ENCODE data around the gene MAPK8IP2.

Gene MAPK8IP2

DNA sequence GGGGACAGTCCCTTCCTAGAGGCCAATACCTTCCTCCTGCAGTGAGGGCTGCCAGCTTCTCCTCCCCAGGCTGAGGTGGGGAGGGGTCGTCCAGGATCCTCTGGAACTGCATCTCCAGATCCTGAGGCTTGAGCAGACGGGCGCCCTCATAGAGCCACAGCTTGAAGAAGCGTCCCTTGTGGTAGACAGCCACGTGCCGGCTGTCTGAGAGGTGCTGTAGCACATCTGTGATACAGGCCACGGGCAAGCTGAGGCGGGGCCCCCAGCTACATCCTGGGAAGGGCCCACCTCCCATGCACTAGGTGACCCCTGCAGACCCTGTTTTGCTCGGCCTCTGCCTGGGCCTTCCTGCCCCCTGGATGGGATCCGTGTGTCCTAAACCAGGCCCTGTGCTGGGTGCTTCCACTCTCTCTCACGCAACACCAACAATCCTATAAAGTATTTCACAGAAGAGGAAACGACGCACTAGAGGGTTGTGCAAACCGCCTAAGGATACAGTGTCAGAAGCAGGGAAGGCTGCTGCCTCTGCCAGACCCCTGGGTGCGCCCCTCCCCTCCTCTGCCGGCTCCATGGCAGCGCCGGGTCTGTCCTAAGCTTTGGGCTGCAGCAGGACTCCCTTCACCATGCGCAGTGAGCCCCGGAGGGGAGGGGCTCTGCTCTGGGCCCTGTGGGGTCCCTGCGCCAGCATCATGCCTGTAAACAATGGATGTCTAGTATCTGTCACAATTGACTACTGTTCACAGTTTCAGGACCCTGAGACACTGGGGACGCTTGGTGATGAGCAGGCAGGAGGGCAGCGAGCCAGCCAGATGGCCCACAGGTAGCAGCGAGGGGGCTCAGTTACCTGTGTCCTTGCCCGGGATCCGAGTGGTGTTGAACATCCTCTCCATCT, 26.9 kb upstream of the MAPK8IP2 start:
- DNase-seq = no peak
- in situ Hi-C loops (cut with HindIII; ENCODE audit: low pct_ligation_motif_present, low pct_unique_long_range_greater_than_20kb, low sequenced_read_pairs) = no loop called here

DNA sequence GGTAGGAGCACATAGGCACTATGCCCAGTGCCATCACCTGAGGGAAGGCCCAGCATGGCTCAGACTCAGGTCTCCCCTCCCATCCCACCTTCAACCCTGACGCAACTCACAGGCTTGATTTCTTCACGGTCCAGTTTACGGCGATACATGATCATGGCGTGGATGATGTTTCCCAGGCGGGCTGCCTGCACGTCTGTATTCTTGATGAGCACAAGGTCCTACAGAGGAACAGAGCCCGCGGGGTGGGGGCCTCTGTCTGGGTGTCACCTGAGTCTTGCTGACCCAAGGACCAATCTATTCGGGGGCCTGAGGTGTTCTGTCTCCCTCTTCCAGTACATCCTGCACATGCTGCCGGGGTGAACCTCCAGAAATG, 26.2 kb upstream of the MAPK8IP2 start:
- in situ Hi-C loops (cut with HindIII; ENCODE audit: low pct_ligation_motif_present, low pct_unique_long_range_greater_than_20kb, low sequenced_read_pairs) = no loop called here

DNA sequence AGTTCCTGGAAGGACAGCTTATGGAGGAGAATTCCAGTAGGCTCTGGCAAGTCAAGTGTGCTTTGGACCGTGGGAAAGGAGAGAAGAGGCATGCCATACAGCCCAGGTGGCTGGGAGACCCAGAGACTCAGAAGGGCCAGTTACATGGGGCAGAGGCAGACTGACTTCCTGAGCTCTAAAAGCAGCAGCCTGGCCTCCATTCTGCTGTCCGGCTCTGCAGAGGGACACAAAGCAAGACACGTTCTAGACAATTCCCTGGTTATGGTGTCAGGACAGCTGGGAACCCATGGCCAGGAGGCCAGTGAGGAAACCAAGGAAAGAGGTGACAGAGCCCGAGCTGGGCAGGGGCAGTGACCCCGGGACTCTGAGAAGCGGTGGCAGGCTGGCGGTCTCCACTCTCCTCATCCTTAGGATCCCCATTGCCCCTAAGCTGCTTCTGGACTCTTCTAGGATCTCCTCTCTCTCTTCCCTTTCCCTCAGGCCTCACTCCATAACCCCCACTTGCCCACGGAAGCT, 25.1 kb upstream of the MAPK8IP2 start:
- no peak for DNase-seq
- in situ Hi-C loops (cut with HindIII; ENCODE audit: low pct_ligation_motif_present, low pct_unique_long_range_greater_than_20kb, low sequenced_read_pairs) = no loop called here

More for the DNA sequence above, 26.2 kb upstream of the MAPK8IP2 start:
- no peak for DNase-seq

DNA sequence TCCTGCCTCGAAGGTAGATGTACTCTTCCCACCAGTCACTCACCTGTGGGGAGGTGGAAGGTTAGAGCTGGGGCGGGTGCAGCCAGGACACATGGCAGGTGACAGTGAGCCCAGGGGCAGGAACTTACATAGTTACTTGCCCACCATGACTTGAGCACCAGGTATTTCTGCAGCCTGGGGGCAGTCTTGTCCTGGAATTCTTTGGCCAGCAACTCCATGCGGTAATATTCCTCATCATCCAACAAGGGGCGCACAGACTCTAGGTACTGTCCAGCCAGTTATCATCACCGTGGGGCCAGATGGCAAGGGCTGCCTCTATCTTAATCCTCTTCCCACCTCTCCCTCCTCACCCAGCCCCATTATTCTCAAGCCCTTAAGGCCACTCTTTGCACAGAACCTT, 24.5 kb upstream of the MAPK8IP2 start:
- in situ Hi-C loops (cut with HindIII; ENCODE audit: low pct_ligation_motif_present, low pct_unique_long_range_greater_than_20kb, low sequenced_read_pairs) = no loop called here
- peak; percentile 67 for DNase-seq

DNA sequence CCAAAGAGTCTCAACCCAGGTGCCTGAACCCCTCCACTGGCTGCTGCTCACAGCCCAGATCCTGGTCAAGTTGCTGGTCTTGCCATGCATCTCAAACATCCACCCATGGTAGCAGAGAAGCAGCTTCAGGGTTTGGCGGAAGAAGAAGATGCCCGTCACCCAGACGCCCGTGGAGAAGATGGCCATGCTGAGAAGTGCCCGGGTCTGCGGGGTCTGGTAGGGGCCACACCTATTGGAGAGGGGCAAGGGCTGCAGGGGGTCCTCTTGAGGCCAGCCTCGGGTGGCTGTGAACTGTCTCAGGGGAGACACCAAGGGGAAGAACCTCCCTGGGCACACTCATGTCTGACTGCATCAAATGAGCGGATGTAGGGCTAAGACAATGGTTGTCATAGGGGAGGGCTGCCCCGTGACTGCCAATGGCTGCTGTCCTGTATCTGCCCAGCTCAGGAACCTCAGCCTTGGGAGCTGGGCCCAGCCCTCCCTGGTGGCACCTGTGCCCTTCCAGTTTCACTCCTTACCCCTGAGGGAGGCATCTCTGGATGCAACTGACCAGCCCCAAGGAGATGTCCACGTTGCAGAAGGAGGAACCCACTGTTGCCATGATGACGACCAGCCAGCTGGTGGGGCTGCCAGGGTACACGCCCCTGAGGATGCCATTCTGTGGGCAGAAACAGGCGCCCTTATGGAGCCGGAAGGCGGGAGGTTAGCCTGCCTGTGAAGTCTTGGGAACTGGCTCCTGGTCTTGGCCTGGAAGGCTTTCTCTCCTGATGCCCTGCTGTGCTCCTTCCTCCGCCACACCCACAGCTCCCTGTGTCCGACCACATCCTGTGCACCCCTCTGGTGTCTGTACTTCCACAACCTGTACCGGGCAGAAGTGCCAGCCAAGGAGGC, 23.5 kb upstream of the MAPK8IP2 start:
- DNase-seq = no peak
- in situ Hi-C loops (cut with HindIII; ENCODE audit: low pct_ligation_motif_present, low pct_unique_long_range_greater_than_20kb, low sequenced_read_pairs) = no loop called here

DNA sequence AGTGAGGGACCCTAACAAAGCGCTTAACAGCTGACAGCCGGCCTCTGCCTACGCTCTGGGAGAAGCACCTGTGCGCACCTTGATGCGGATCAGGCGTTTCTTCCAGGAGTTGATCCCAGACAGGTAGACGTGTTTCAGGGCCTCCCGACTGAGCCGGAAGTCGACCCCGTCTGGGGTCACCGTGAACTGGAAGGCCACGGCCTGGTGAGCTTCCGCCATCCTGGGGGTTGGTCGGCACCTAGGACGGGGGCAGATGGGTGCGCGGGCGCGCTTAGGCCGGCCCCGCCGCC, 23.0 kb upstream of the MAPK8IP2 start:
- in situ Hi-C loops (cut with HindIII; ENCODE audit: low pct_ligation_motif_present, low pct_unique_long_range_greater_than_20kb, low sequenced_read_pairs) = no loop called here
- no peak for DNase-seq

DNA sequence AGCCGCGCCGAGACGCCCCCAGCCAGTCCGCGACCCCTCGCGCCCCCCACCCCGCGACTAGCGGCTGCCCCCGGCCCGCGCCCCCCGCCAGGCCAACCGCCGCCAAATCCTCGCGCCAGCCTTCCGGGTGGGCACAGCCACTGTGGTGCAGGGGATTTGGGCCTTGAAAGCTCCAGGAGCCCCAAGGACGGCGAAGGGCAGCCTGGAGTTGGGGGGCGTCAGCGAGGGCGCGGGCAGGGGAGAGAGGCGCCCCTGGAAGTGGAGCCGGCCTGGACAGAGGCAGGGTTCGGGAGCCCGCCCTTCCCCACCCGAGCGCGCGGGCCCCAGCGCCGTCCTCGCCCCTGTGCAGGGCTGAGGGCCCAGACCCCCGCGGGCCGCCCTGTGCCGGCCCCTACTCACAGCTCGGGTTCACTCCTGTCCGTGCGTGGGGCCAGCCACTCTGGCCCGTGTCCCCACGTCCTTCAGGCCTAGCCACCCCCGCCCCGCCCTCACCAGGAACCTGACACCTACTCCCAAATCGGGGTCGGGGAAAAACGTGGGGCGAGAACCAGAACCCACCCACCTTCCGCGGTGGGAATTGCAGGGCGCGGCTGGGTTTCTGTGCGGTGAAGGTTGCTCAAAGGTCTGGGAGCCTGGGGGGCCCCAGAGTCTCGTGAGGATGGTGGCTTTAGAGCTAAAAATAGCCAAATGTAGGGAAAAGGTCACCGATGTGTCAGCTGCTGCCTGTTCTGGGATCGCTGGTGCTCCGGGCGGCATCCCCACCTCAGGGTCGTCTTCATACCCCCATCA, 22.4 kb upstream of the MAPK8IP2 start, which contains the start of gene CPT1B:
TSS of gene CPT1B (minus strand) at position 441 of the 789 bp plus-strand sequence. CDS start 512 bp downstream, outside the sequence.
- in situ Hi-C loops (cut with HindIII; ENCODE audit: low pct_ligation_motif_present, low pct_unique_long_range_greater_than_20kb, low sequenced_read_pairs) = no loop called here
- no peak for DNase-seq

DNA sequence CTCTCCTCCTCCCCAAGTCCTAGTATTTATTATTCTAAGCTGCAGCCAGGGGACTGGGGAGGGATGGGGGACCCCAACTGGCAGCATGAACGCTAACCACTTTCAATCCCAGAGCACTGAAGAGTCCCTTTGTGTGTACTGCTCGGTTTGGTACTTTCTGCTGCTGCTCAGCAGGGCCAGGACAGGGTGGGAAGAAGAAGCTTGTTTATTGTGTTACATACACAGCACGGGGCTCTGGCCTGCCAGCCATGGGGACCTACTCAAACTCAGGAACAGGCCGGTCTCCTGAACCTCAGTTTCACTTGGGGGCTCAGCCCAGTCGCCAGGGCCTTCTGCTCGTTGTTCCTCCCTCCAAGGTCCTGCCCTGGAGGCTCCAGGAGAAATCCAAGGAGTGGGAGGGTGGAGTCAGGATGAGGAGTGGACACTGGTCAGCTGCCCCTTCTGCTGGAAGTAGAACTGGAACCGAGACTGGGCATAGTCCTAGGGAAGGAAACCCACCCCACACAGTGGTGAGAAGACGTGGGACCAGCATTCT, 21.8 kb upstream of the MAPK8IP2 start:
- DNase-seq = no peak
- in situ Hi-C loops (cut with HindIII; ENCODE audit: low pct_ligation_motif_present, low pct_unique_long_range_greater_than_20kb, low sequenced_read_pairs) = no loop called here

DNA sequence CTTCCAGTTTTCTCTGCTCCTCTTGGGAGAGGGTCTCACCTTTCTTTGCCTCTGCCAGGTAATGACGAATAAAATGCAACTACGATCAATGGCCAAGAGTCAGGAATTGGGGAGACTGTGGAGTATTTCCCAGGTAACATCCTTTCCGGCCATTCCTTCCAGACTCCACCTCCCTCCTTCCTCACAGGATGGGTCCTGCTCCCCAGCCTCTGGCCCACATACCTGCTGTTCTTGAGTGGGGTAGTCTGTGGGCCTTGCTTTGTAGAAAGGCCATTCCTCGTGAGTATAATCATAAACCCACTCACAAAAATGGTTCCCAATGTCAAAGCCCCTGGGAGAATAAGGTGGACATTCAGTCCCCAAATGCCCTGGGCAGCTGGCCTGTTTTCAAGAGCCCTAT, 20.8 kb upstream of the MAPK8IP2 start:
- DNase-seq = no peak
- in situ Hi-C loops (cut with HindIII; ENCODE audit: low pct_ligation_motif_present, low pct_unique_long_range_greater_than_20kb, low sequenced_read_pairs) = no loop called here

DNA sequence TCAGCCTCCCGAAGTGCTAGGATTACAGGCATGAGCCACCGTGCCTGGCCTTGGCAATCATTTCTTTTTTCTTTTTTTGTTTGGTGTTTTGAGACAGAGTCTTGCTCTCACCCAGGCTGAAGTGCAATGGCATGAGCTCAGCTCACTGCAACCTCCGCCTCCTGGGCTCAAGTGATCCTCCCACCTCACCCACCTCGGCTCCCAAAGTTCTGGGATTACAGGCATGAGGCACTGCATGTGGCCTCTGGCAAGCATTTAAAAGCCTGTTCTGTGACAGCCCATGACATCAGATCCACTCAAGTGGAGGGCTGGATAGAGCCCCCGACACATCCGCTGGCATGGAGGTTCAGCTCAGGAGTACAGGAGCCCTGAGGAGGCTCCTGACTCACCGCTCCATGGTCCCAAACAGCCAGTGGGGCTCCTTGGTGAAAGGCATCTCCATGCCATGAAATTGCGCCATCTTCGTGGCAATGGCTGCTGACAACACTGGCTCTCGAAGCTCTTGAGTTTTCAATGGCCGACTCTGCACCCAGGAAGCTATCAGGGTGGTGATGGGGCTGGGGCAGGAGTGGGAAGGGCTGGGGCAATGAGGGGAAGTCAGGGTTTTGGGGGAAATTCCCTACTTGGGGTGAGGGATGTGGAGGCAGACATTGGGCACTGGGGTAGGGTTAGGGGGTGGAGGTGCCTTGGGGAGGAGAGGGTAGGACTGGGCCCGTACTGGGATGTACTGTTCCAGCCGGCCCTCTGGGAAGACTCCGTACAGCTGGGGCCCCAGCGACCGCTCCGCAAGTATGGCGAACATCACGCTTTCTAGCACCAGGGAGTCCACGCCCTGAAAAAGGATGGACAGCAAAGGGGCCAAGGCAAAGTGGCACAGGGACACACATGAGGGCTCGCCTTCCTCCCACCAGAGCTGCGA, 19.3 kb upstream of the MAPK8IP2 start:
- no peak for DNase-seq
- in situ Hi-C loops (cut with HindIII; ENCODE audit: low pct_ligation_motif_present, low pct_unique_long_range_greater_than_20kb, low sequenced_read_pairs) = no loop called here

DNA sequence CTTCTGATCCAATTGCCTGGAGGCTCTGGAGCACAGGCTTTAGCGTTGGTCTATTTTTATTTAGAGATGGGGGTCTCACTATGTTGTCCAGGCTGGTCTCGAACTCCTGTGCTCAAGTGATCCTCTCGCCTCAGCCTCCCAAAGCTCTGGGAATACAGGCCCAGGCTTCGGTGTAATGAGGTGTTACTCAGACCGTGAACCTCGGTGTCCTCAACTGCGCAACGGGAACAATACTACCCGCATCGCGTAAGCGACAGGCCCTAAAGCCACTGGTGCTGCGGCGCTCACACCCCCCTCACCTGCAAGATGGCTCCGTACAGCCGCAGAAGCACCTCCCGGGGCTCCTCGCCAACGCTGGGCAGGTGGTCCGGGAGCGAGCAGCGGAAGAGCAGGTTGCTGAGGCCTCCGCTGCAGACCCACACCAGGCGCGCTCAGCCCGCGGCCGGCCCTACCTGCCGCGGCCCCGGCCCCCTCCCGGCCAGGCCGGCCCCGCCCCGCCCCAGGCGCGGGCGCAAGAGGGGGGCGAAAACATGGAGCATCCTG, 18.6 kb upstream of the MAPK8IP2 start:
- in situ Hi-C loops (cut with HindIII; ENCODE audit: low pct_ligation_motif_present, low pct_unique_long_range_greater_than_20kb, low sequenced_read_pairs) = no loop called here
- DNase-seq = peak; percentile 8

DNA sequence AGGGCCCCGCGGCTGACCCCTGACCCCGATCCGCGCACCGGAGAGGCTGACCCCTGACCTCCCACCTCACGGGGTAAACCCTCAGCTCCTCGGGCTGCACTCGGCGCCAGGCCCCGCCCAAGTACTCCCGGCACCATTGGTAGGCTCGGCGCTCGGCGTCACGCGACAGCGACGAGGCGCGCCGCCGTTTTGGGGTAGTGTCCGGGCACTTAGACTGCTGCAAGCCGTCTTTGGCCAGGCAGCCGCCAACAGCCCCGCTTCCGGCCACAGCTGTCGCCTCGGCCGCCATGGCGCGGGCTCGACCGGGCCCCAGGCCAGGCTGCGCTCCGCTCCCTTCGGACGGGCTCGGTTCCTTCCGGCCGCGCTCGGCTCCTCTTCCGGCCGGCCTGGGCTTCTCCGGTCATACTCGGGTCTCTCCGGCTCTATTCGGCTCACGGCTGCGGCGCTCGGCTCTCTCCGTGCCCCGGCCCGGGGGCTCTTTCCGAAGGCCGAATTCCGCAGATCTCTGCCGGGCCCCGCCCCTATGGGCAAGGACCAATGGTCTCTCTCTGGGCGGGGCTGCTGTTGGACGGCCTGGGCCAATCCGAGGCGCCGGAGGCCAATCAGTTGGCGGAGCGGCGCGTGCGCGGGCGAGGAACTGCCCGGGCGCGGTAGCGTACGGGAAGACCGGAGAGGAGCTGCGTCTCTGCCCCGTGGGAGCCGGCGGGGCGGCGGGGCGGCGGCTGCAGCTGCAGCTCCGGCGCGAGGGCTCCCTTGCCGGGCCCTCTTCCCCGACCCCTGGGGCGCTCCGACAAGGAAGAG, 17.9 kb upstream of the MAPK8IP2 start, which contains the start of gene CHKB:
TSS of gene CHKB (minus strand) at position 357 of the 801 bp plus-strand sequence. CDS start at position 289, 68 bp downstream.
- in situ Hi-C loops (cut with HindIII; ENCODE audit: low pct_ligation_motif_present, low pct_unique_long_range_greater_than_20kb, low sequenced_read_pairs) = no loop called here
- DNase-seq = peak; percentile 96

DNA sequence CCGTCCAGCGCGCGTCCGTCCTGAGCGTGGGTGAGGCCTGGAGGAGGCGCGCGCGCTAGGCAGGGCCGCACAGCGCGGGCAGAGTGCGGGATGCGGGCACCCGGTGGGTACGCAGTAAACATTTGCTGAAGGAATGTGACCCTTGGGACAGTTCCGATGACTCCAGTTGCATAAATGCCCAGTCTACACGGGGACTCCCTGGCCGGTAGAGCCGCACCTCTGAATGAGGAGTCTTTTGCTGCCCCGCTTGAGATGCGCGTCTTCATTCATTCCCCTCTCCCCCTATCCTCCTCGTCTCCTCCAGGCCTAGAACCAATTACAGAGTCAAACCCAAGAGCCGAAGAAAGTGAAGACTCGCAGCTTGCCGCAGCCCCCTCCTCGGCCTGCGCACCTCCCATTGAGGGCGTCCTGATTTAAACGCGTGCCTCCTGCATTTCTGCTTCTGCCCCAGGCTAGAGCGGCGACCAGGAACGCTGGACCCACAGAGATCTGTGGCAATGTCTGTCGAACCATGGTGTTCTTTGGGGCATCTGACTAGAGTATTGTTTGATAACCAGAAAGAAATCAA, 17.2 kb upstream of the MAPK8IP2 start:
- DNase-seq = no peak
- in situ Hi-C loops (cut with HindIII; ENCODE audit: low pct_ligation_motif_present, low pct_unique_long_range_greater_than_20kb, low sequenced_read_pairs) = no loop called here

DNA sequence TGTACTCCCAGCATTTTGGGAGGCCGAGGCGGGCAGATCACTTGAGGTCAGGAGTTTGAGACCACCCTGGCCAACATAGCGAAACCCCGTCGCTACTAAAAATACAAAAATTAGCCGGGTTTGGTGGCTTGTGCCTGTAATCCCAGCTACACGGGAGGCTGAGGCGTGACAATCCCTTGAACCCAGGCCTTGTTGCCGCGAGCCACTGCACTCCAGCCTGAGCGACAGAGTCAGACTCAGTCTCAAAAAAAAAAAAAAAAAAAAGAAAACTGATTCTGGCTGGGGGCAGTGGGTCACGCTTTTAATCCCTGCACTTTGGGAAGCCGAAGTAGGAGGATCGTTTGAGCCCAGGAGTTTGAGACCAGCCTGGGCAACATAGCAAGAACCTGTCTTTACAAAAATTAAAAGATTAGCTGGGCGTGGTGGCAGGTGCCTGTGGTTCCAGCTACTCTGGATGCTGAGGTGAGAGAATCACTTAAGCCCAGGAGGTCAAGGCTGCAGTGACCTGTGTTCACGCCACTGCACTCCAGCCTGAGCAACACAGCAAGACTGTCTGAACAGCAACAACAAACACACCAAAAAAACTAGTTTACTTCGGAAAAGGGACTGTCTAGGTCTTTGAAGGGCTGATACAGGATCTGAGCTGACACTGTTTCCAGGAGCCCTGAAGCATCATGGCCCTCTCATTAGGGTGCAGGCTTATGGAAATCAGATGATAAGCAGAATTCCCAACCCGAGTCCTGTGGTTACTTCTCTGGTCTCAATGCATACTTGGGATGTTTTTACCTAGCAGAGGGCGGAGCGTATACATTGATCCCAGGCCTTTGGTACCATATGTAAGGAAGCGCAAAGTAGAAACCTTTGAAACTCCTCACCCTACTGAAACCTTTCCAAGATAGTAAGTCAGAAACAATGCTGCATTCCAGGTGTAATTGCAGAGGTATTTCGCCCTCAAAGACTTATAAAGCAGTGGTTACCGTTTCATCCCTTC, 16.2 kb upstream of the MAPK8IP2 start:
- in situ Hi-C loops (cut with HindIII; ENCODE audit: low pct_ligation_motif_present, low pct_unique_long_range_greater_than_20kb, low sequenced_read_pairs) = no loop called here
- DNase-seq = no peak

DNA sequence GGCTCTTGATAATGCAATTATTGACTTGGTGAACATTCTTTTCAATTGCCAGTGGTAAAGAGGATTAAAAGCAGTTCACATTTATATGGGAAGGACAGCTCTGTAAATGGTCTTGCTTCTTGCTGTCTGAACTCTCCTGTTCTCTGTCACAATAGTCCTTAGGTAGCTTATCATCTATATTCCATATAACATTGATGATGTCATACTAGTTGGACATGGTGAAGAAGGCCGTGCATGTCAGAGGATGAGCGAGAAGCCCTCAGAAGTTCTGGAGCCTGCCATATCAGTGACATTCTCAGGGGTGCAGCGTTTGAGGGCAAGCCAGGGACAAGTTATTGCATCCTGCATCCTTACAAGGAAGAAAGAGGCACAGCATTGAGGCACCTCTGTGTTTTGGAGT, 15.4 kb upstream of the MAPK8IP2 start:
- in situ Hi-C loops (cut with HindIII; ENCODE audit: low pct_ligation_motif_present, low pct_unique_long_range_greater_than_20kb, low sequenced_read_pairs) = no loop called here
- DNase-seq = no peak

Measured in ACHN (cell line).